HG03103 (cell line): Measurements from ENCODE around the gene ENPP7.

Experiments
- ATAC-seq: cut with Tn5 transposase; IDR thresholded peaks from one replicate; pipeline ENCODE4 v1.9.1; 2021; ENCODE audit warnings: low read depth; ENCODE audit not compliant: unreplicated experiment

The ENPP7 gene

GRCh38 chr17:79730769-79731483, at the start of gene ENPP7:
ENPP7 (plus strand) TSS chr17:79730943; CDS start chr17:79731140, 197 bp downstream.
- ATAC-seq: no peak

GRCh38 chr17:79681101-79681621, 49.6 kb upstream of the ENPP7 start:
- no peak for ATAC-seq

- no peak for ATAC-seq
These were observed 49.0 kb upstream of the ENPP7 start for GRCh38 chr17:79681628-79682261.

- no peak for ATAC-seq
These were observed 47.4 kb upstream of the ENPP7 start for GRCh38 chr17:79683365-79683764.

GRCh38 chr17:79684132-79684985, 46.4 kb upstream of the ENPP7 start:
- no peak for ATAC-seq

- ATAC-seq: no peak
These were observed 45.6 kb upstream of the ENPP7 start for GRCh38 chr17:79685121-79685520.

GRCh38 chr17:79686476-79686875, 44.3 kb upstream of the ENPP7 start:
- ATAC-seq: no peak

GRCh38 chr17:79690466-79690865, 40.3 kb upstream of the ENPP7 start:
- ATAC-seq: no peak

- no peak for ATAC-seq
These were observed 39.5 kb upstream of the ENPP7 start for GRCh38 chr17:79690988-79691836.

GRCh38 chr17:79691931-79692330, 38.8 kb upstream of the ENPP7 start:
- ATAC-seq: no peak

GRCh38 chr17:79693419-79693818, 37.3 kb upstream of the ENPP7 start:
- ATAC-seq: no peak

GRCh38 chr17:79695293-79695790, 35.4 kb upstream of the ENPP7 start:
- no peak for ATAC-seq

- no peak for ATAC-seq
These were observed 34.7 kb upstream of the ENPP7 start for GRCh38 chr17:79695797-79696609.

GRCh38 chr17:79696610-79696982, 34.1 kb upstream of the ENPP7 start:
- ATAC-seq: no peak

GRCh38 chr17:79698146-79698846, 32.4 kb upstream of the ENPP7 start:
- ATAC-seq: no peak

- no peak for ATAC-seq
These were observed 31.2 kb upstream of the ENPP7 start for GRCh38 chr17:79699386-79700036.

- ATAC-seq: no peak
These were observed 30.2 kb upstream of the ENPP7 start for GRCh38 chr17:79700592-79700991.

GRCh38 chr17:79702034-79702433, 28.7 kb upstream of the ENPP7 start:
- no peak for ATAC-seq
